MM.1S (cell line): ENCODE results near the gene LURAP1L.

ENCODE experiments used
- CTCF ChIP-seq: fragments of 300-600 bp; sonication (generic); IDR thresholded peaks from 2 replicates; pipeline ENCODE4 v1.5.1; 2016; ENCODE audit warnings: antibody characterized with exemption, low read length, mixed read lengths
- EZH2phosphoT487 ChIP-seq: fragments of 300-600 bp; sonication (generic); IDR thresholded peaks from 2 replicates; pipeline ENCODE4 v1.6.1; 2018; ENCODE audit warnings: antibody characterized with exemption, low read length

- TF ChIP-seq CTCF (no peak), EZH2phosphoT487 (no peak)
Observed at GRCh38 chr9:12776513-12777055, 1.8 kb downstream of the LURAP1L start.
